Cardiac septum (tissue), 1 donor: ENCODE measurements around the gene LGR6. TPM values are rescaled to one million over a fixed set of nuclear protein-coding genes. Genes with fewer than 3 reads are reported as not detected.
"Not testable (repeated sequence)": the region's sequence is repeated elsewhere in the genome, so short reads cannot be mapped to it uniquely, and the experiment has no call there.

Source experiments
- DNase-seq: peaks from one replicate; pipeline ENCODE4 v3.0.0-alpha.2; 2020; ENCODE audit warnings: low spot score
- intact Hi-C: fragments of 100-400 bp; cut with DNase I; formaldehyde crosslinking; loops from one replicate; pipeline ENCODE4 v1.14.0; 2022
- total RNA-seq: library from RNA; stranded (reverse); fragmentation: NEBNext Ultra II Directional; extraction: Animal tissue kit (Norgen Biotek cat#: 25700); gene quantifications from one replicate; pipeline ENCODE4 v1.2.1, GENCODE V29; 2021
- donor health status: DM: no; HTN: no; CAD: no.

Gene LGR6
- total RNA-seq, 1 donor from 2014 or later: 0.86 TPM

- no peak for DNase-seq
- intact Hi-C loops: no loop called here
Observed at GRCh38 chr1:202158810-202159533, 34.6 kb upstream of the LGR6 start.

GRCh38 chr1:202159534-202160371, 33.8 kb upstream of the LGR6 start:
- DNase-seq: no peak
- intact Hi-C loops: no loop called here

- intact Hi-C loops: no loop called here
- DNase-seq: no peak
Observed at GRCh38 chr1:202160377-202160940, 33.1 kb upstream of the LGR6 start, which contains the start of gene PTPN7. Gene PTPN7 (minus strand): TSS chr1:202160602. CDS start chr1:202159402, 1,200 bp downstream.

- intact Hi-C loops: no loop called here
- no peak for DNase-seq
Observed at GRCh38 chr1:202161151-202162046, 32.2 kb upstream of the LGR6 start.

GRCh38 chr1:202162047-202162417, 31.6 kb upstream of the LGR6 start:
- DNase-seq: no peak
- intact Hi-C loops: no loop called here

GRCh38 chr1:202162418-202163280, 30.9 kb upstream of the LGR6 start:
- intact Hi-C loops: no loop called here

GRCh38 chr1:202163281-202164270, 30.0 kb upstream of the LGR6 start:
- no peak for DNase-seq
- intact Hi-C loops: no loop called here

More at GRCh38 chr1:202162418-202163280, 30.9 kb upstream of the LGR6 start:
- no peak for DNase-seq

- DNase-seq: no peak
- intact Hi-C loops: no loop called here
Observed at GRCh38 chr1:202164271-202165037, 29.1 kb upstream of the LGR6 start.

- intact Hi-C loops: no loop called here
Observed at GRCh38 chr1:202165267-202165941, 28.2 kb upstream of the LGR6 start.

GRCh38 chr1:202165942-202166843, 27.4 kb upstream of the LGR6 start:
- no peak for DNase-seq
- intact Hi-C loops: no loop called here

More at GRCh38 chr1:202165267-202165941, 28.2 kb upstream of the LGR6 start:
- DNase-seq: no peak

GRCh38 chr1:202167054-202167453, 26.5 kb upstream of the LGR6 start:
- DNase-seq, intact Hi-C loops: not testable (repeated sequence)

GRCh38 chr1:202167708-202168415, 25.7 kb upstream of the LGR6 start:
- intact Hi-C loops: no loop called here
- no peak for DNase-seq

- DNase-seq: no peak
- intact Hi-C loops: no loop called here
Observed at GRCh38 chr1:202168861-202169260, 24.7 kb upstream of the LGR6 start.

GRCh38 chr1:202170726-202171125, 22.9 kb upstream of the LGR6 start:
- intact Hi-C loops: no loop called here
- no peak for DNase-seq
